HG03103 (cell line): ENCODE data around the gene OPALIN.

Experiments
- ATAC-seq: cut with Tn5 transposase; IDR thresholded peaks from one replicate; pipeline ENCODE4 v1.9.1; 2021; ENCODE audit warnings: low read depth; ENCODE audit not compliant: unreplicated experiment

The OPALIN gene

DNA sequence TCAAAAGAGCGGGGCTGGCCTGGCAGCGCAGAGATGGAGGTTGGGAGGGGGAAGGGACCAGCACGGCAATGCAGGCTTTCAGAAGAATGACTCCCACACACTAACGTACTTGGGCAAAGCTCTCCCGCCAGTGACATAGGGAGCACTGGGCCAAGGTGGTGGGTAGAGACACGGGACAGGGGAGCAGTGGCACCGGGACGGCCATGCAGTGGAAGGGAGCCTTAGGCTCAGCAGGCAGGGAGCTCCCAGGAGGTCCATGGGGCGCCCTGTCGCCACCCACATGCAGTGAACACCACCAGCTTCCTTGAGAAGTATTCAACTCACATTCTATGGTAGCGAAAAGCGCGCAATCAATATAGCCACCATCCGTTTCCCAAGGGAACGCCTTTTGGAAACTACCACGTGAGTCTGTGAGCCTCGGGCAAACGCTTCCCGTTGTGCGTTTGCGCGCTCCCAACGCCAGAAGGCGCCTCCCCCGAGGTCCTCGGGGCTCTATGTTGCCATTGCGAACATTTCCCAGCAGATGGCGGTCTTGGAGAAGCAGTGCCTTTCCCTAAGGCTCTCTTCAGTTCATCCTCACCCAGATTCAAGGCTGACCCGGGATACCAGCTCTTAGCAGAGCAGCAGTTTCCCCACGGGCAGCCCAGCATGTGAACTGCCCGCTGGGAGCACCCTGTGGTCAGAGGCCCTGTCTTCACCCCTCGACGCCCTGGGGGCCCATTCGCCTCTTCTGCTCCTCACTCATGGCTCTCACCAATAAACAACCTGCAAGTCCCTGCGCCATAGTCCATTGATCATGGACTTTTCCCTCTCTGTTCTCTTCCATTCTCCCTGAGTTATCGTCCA is 16.4 kb upstream of the OPALIN start:
- peak; percentile 58 for ATAC-seq

DNA sequence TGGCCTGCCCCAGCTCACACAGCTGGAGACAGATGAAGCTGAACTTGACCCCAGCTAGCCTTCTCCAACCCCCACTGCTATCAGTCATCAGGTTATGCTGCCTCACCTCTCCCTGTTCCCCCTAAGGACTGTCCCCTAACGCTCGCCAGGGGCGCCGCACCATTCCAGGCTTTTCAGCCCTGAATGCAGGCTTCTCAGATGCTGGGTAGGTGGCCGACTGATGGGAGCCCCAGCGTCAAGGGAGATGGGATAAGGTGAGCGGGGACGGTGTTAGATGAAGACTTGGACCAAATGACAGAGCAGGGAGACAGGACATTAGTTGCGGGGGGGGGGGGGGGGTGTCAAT is 15.8 kb upstream of the OPALIN start:
- ATAC-seq: no peak

DNA sequence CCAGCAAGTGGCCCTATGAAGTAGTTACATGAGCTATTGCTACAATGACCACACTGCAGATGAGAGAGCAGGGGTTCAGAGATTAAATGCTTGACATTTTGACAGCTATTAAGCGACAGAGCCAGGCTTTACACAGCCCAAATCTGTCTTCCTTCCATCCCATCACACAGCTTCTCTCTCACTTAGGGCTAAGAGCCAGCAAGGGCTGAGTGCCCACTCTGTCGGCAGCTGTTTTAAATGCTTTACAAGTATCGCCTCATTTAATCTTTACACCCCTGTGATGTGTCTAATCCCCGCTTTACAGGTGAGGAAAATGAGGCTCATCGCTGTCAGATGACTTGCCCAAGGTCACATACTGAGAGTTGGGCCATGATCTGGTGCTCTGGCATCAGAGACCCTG is 15.2 kb upstream of the OPALIN start:
- no peak for ATAC-seq

DNA sequence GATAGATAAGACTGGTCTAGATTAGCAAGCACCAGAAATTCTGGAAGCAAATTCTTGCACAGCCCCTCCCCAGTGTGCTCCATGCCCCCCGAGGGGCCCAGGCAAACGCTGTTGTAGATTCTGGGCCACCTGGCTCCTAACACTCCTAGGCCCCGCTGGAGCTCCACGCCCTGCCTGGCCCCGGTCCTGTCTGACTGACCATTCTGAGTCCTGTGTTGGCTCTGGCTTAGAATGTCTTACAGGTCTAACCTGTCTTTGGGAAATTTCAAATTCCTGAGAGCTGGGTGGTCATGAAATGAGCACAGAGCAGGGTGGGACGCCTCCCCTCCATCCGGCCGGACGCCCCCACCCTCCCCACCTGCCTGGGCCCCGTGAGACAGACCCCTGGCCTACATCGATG is 12.6 kb upstream of the OPALIN start:
- no peak for ATAC-seq

DNA sequence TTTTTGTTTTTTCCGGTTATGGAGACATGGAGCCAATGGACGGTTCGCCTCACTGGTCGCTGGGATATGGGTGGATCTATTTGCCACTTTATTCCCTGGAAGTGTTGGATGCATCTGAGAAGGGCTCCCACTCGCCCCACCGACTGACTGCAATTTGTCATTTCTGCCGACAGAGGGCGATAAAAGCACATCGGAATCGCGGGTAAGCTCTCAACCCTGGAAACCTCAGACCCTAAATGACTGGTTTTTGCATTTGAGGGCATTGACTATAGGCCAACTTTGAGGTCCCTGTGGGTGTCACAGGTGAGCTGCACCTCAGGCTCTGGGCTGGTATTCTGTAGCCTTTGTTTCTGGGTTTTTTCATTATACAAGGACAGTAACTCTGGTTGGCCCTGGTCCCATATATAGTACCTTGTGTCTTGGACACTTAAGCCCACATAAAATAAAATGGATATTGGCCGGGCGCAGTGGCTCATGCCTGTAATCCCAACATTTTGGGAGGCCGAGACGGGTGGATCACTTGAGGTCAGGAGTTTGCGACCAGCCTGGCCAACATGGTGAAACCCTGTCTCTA is 11.9 kb upstream of the OPALIN start:
- no peak for ATAC-seq

DNA sequence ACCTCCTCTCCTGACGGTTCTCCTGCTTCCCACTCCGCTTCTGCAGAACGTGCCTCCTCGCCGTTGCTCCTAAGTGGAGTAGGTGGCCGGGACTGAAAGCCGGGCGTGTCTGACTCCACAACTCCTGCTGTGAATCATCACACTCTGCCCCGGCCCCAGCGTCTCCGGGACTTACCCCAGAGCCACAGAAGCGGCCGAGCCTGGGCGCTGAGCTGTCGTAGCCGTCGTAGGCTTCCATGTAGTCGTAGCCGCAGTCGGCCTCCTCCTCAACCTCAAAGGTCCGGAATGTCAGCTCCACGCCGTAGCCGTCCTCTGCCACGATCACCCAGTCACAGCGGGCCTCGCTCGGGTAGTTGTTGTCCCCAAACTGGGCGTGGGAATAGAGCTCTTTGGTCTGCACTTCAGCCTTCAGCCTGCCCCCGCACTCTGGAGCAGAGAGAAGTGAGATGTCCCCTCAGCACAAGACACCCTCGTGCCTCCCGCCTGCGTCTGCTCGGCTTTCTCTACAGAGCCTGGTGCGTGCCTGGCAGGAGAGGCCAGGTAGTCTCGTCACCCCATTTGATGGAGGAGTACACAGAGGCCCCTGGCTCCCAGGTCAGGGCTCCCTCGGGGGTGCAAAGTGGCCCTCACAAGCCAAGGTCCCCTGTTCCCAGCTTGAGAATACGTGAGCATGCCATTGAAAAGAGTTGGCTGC is 11.2 kb upstream of the OPALIN start:
- ATAC-seq: no peak

DNA sequence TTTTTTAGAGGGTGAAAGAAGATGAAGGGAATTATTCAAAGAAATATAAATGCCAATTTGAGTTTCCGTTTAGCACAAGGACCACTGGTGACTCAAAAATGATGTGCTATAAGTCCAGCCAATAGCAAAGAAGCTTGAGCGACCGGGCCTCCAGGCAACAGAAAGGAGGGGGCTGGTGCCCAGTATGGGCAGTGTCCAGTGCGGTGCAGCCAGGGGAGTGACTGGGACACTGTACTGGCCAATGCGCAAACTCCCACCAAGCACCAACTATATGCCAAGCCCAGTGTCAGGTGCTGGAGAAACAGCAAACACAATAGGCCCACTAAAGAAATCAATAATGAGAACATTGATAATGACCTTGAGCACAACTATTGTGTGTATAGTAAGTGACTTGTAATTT is 10.2 kb upstream of the OPALIN start:
- no peak for ATAC-seq

DNA sequence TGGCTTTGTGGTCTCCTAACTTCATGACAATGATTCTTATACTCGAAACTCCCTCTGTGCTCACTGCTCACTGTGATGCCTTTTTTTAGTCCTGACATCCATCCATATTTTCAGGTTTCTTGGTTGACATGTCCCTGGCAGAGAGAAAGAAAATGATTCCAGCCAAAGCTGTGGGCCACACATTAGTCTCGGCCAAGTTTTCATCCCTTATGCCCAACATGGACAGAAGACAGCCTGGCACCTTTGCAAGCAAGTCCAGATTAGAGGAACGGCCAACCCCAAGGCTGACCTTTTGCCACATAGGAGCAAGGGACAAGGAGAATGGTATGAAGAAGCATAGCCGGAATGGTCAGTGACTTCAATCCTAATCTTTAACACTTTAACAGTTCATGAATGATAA is 8.7 kb upstream of the OPALIN start:
- no peak for ATAC-seq

DNA sequence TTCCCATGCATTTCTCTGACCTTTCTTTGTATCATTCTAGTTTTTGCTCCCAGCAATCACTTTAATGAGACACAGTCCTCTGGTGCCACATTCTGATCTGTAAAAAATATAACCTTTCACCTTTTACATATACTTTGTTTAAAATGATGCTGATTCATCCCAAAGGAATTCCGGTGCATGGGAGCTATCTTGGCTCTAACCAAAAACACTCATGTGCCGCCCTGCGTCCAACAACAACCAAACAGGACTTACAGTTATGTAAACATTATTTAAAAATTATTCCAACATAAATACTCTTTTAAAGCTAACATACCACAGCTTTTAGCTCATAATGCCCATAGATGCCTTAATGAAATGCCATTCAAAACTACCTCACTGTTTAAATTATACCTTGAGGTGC is 7.7 kb upstream of the OPALIN start:
- no peak for ATAC-seq

DNA sequence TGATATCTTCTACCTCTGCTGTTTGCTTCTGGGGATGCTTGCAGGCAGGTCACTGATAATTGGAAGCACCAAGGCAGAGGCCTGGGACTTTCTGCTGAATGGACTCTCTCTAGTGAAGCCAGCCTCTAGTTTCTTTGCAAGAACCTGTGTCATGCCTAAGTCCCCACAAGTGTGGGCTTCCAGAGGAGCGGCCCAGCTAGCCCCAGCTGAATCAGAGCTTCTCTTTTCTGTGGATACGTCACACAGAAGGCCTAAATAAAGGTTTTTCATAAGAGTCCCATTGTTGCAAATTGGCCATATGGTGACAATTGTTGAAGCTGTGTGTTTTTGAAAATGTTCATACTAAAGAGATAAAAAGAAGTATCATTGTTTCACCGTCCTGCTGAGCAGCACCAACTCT is 6.8 kb upstream of the OPALIN start:
- no peak for ATAC-seq

DNA sequence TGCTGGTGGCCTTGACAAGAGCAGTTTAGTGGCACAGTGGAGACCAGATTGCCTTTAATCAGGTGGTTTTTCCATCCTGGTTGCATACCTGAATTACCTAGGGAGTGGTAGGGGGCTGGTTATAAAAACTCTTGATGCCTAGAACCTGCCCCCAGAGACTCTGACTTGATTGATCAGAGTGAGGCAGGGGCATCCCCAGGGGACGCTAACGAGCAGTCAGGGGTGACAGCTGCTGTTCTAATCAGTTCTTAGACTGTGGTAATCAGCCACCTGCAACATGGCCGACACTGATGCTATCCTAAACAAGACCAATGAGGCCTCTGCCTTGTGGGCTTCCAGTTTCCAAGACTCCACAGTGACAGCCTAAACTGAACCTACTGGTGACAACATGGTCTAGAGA is 2.0 kb upstream of the OPALIN start:
- ATAC-seq: no peak

DNA sequence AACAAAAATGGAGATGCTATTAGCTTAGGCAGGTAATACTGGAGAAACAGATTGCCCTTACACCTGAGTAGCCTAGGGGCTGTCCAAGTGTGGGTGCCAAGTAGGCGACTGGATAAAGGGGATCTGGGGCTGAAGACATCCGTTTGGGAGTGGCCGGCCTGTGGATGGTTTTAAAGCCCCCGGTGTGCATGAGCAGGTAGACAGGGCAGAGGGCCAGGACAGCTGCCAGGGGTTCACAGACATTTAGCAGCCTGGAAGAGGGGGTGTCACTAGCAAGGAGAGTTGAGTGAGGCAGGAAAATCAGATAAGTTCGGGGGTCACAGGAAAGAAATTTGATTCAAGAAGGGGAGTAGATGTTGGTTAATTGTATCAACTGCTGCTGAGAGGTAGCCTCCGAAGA is 1.5 kb upstream of the OPALIN start:
- ATAC-seq: no peak

DNA sequence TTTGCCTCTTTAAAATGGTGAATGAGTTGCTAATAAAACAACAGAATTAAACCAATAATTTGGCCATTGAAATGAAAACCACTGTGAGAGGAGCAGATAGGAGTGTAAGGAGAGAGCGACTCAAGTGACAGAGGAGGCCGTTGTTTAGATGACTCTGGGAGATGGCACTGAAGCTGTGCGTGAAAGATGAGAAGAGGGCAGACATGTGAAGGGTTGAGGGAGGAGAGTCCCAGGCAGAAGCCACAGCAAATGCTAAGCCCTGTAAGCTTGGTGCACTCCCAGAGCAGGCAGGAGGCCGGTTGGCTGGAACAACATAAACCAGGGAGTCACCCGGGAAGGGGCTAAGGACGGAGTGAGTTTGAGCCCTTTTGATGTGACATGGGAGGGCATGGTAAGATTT is 814 bp upstream of the OPALIN start:
- ATAC-seq: no peak

DNA sequence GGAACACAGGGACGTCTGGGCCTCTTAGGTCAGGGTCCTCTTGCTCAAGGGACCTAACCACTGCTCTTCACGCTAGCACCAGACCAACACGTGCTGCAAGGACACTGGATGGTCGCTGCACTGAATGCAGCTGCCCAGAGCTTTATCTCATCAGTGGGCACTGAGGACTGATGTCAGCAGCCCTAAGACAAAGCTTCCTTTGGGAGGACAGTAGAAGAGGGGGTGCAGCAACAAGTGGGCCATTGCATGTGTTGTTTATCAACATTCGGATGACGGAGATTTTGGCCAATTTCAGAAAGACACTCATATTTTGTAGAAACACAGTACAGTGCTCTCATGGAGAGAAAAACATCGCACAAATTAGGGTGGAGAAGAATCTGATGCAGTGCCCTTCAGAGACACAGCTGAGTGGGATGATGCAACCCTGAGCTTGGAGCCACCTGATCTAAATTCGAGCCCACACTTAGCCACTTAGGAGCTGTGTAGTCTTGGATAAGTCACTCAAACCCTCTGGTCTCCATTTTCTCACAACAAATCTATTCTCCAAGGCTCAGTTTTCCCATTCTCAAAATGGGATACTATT is 1.7 kb downstream of the OPALIN start:
- no peak for ATAC-seq

DNA sequence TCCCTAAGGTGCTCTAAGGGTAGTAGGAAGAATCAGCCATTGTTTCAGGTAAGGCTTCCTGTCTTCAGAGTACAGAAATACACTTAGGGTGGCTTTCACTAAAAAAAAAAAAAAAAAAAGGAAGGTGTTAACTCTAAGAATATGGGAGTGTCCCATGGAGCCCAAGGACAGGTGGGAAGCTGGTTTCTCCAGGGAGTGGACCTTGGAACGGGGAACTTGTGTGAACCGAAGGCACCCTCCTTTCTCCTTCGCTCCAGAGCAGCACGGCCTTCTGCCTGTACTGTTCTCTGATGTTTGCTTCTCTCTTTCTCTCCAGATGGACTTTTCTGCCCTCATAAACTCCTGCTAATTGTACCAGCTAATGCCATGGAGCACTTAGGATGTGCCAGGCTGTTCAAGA is 6.2 kb downstream of the OPALIN start:
- ATAC-seq: no peak

DNA sequence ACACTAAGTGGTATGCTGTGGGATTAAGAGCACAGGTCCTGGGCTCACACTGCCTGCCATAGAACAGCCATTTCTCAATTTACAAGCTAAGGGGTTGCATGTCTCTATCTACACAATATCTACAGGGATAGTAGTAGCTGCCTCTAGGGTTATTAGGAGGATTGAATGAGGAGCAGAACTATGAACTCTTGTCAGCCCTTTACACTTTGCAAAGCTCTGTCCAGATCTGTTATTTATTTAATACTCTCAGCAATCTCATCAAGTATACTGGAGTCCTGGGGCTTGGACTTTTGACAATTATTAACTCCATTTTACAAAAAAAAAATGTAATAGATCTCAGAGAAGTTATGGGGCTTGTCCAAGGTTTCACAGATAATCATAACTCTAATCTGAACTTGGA is 6.8 kb downstream of the OPALIN start:
- no peak for ATAC-seq

DNA sequence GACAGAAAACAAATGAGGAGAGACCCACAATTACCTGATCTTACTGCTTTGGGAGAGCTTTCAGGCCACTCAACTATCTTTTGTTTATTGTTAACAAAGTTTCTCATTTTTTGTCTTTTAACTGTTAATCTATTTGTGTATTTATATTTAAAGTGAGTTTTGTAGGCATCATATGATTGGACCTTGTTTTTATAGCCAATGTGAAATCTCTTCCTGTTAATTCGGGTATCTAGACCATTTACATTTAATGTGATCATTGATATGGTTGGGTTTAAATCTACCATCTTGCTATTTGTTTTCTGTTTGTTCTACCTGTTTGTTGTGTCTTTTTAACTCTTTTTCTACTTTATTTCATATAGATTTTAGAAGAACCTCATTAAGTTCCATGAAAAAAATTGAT is 12.5 kb downstream of the OPALIN start:
- no peak for ATAC-seq

DNA sequence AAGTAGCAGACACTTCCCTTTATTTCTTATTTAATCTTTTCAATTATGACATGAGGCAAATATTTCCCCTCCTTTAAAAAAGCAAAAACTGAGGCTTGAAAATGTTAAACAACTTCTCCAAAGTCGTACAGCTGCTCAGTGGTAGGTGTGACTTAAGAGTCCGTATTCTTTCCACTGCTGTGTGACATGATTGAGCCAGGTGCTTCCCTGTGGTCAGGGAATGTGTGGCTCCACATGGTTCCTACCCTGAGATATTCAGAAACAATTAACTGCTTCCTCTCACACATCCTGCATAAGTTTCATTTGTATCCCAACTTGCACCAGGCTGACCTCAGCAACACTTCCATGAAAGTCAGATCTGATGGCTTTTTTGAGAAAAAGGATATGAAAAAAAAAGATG is 13.6 kb downstream of the OPALIN start:
- no peak for ATAC-seq

DNA sequence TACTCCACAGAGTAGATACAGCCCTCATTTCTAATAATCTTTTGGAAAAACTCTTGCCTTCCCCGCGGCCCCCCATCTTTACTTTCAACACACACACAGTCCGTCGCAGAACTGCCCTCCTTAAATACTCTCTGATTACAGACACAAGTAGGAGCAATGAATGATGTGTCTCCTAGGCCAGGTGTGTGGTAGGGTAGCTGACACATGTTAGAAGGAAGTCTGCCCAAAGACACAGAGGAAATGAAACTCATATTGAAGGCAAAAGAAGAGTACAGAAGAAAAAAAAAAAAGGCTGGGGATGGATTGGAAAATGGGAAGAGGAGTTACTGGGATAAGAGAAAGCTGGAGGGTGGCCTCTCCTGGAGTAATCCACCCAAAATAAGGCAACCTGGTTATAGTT is 14.6 kb downstream of the OPALIN start:
- ATAC-seq: no peak

DNA sequence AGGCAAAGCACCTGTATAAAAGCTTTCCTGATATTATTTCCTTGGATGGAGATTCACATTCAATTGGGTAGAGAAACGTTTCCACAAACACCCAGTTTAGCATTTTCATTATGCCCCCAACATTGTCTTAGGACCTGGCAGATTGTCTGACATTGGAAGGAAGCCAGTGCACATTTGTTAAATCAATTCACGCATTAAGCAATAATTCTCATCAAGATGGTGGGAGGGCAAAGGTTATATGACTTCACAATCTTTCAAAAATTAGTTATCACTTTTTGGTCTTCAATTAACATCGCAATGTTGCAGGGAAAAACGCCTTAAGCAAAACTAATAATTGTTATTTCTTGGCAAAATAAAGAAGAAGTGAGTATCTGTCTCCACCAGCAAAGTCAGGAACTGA is 16.4 kb downstream of the OPALIN start:
- no peak for ATAC-seq
